Osteocyte (in vitro differentiated cells): ENCODE data around the gene KRTAP20-4. TPM values are rescaled to one million over a fixed set of nuclear protein-coding genes. Genes with fewer than 3 reads are reported as not detected.

Experiments
- DNase-seq: peaks from one replicate; pipeline ENCODE4 v3.0.0; 2021; ENCODE audit warnings: mixed read lengths; ENCODE audit not compliant: unreplicated experiment; ENCODE audit errors: extremely low spot score
- H3K27ac Mint-ChIP-seq: one replicate; pipeline ENCODE4 v1.8.0; 2021; ENCODE audit warnings: mild to moderate bottlenecking, mixed read lengths; ENCODE audit not compliant: unreplicated experiment
- H3K27me3 Mint-ChIP-seq: one replicate; pipeline ENCODE4 v1.8.0; 2021; ENCODE audit warnings: mixed read lengths; ENCODE audit not compliant: unreplicated experiment
- H3K36me3 Mint-ChIP-seq: one replicate; pipeline ENCODE4 v1.8.0; 2021; ENCODE audit warnings: mixed read lengths; ENCODE audit not compliant: unreplicated experiment
- H3K4me1 Mint-ChIP-seq: one replicate; pipeline ENCODE4 v1.8.0; 2021; ENCODE audit warnings: mixed read lengths; ENCODE audit not compliant: unreplicated experiment
- H3K4me3 Mint-ChIP-seq: one replicate; pipeline ENCODE4 v1.8.0; 2021; ENCODE audit warnings: mild to moderate bottlenecking, moderate library complexity, mixed read lengths; ENCODE audit not compliant: unreplicated experiment
- H3K9me3 Mint-ChIP-seq: one replicate; pipeline ENCODE4 v1.8.0; 2021; ENCODE audit warnings: mixed read lengths; ENCODE audit not compliant: unreplicated experiment
- total RNA-seq: library from RNA; stranded (reverse); gene quantifications from 2 replicates; pipeline ENCODE4 v1.2.1, GENCODE V29; 2021
- TF ChIP-seq, protein P1 (sequence below): fragments of 200-600 bp; sonication (generic); IDR thresholded peaks from 2 replicates; pipeline ENCODE4 v1.5.0; 2021; ENCODE audit warnings: antibody characterized with exemption, mild to moderate bottlenecking, moderate library complexity

Gene KRTAP20-4
- total RNA-seq, 1 donor from 2014 or later = not detected

DNA sequence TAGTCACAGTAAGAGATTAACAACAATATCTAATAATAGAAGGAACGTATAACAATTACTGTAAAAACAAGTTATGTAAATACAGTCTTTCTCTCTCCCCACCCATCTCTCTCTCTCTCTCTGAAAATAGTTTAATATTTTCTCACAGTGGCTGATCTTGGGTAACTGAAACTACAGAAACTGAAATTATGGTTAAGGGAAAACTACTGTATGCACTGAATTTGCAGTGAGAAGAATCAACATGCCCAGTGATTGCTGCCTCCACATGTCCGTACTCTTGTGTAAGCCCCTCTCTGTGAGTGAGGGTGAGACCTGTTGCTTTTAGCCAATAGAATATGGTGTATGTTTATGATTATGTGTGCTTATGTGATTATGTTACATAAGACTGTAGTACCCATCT is 8.3 kb upstream of the KRTAP20-4 start:
- peaks cover 1% of the 10 kb centered on the region for H3K4me1 Mint-ChIP-seq
- H3K27ac Mint-ChIP-seq = no peak overlapping the region
- H3K36me3 Mint-ChIP-seq = no peaks in the 10 kb centered on the region
- TF ChIP-seq, protein P1, sequence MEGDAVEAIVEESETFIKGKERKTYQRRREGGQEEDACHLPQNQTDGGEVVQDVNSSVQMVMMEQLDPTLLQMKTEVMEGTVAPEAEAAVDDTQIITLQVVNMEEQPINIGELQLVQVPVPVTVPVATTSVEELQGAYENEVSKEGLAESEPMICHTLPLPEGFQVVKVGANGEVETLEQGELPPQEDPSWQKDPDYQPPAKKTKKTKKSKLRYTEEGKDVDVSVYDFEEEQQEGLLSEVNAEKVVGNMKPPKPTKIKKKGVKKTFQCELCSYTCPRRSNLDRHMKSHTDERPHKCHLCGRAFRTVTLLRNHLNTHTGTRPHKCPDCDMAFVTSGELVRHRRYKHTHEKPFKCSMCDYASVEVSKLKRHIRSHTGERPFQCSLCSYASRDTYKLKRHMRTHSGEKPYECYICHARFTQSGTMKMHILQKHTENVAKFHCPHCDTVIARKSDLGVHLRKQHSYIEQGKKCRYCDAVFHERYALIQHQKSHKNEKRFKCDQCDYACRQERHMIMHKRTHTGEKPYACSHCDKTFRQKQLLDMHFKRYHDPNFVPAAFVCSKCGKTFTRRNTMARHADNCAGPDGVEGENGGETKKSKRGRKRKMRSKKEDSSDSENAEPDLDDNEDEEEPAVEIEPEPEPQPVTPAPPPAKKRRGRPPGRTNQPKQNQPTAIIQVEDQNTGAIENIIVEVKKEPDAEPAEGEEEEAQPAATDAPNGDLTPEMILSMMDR = no peak
- H3K27me3 Mint-ChIP-seq = no peaks in the 10 kb centered on the region
- DNase-seq = no peak
- H3K9me3 Mint-ChIP-seq = peaks cover 12% of the 10 kb centered on the region
- no peak overlapping the region for H3K4me3 Mint-ChIP-seq

DNA sequence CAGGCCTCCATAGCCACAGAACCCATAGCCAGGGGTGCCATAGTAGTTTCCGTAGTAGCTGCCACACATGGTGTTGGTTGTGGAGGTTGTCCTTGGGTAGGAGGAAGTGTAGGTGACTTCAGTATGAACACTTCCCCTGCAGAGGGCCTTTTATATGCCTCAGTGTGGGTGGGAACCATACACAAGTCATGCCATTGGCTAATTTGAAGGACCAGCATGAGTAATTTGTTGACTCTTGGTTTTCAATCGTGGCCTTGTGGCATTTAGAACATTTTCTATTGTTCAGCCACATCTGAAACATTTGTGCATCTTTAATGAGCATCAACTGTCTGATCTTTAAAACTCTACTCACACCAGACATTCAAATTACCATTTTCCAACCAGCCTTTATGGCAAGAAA is 6.6 kb upstream of the KRTAP20-4 start, which contains the start of gene KRTAP6-1:
TSS of gene KRTAP6-1 (minus strand) at position 95 of the 400 bp plus-strand sequence. CDS start at position 69, 26 bp downstream.
- no peak for DNase-seq
- TF ChIP-seq, protein P1 = no peak
- no peak within 1 kb of the TSS for H3K27ac Mint-ChIP-seq
- H3K36me3 Mint-ChIP-seq = no peaks in the 10 kb centered on the region
- no peak within 1 kb of the TSS for H3K4me3 Mint-ChIP-seq
- peaks cover 10% of the 10 kb centered on the region for H3K9me3 Mint-ChIP-seq
- H3K4me1 Mint-ChIP-seq = peaks cover 1% of the 10 kb centered on the region
- H3K27me3 Mint-ChIP-seq = no peaks in the 10 kb centered on the region

DNA sequence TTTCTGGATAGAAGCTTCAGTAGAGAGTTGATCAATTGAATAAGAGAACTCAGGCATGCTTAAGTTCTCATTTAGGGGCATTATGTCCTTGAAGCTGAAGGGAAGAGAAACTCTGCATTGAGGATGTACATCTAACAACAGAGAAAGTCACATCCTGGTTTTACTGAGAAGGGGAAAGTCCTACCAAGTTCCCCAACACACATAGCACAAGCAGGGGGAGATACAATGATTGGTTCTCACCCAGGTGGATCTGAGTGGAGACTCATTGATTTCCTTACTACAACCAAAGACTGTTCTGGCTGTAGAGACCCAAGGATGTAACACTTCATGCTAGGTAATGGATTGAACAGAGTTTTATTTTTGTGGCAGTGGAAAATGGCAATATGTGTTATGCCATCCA is 5.2 kb upstream of the KRTAP20-4 start:
- H3K27me3 Mint-ChIP-seq = no peaks in the 10 kb centered on the region
- no peak for DNase-seq
- TF ChIP-seq, protein P1 = no peak
- H3K4me3 Mint-ChIP-seq = no peak overlapping the region
- H3K4me1 Mint-ChIP-seq = peaks cover 3% of the 10 kb centered on the region
- H3K27ac Mint-ChIP-seq = no peak overlapping the region
- H3K36me3 Mint-ChIP-seq = no peaks in the 10 kb centered on the region
- peaks cover 13% of the 10 kb centered on the region for H3K9me3 Mint-ChIP-seq

DNA sequence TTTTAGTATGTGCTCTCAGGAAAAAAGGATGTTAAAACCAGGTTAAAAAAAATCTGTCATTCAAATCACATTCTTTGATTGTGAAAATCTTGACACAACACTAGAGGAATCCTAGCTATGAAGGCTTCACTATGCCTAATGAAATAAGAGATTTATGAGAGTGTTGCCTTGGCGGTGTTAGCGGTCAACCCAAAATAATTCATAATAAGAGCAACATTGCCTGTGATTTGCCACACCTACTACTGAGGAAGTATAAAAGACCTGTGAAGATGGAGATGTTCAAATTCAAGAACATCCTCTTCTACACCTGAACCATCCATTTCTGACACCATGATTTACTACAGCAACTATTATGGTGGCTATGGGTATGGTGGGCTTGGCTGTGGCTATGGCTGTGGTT is 4.3 kb upstream of the KRTAP20-4 start, which contains the start of gene KRTAP20-1:
TSS of gene KRTAP20-1 (plus strand) at position 301 of the 400 bp plus-strand sequence. CDS start at position 331, 30 bp downstream.
- H3K4me1 Mint-ChIP-seq = peaks cover 4% of the 10 kb centered on the region
- H3K4me3 Mint-ChIP-seq = no peak within 1 kb of the TSS
- H3K36me3 Mint-ChIP-seq = no peaks in the 10 kb centered on the region
- H3K27me3 Mint-ChIP-seq = no peaks in the 10 kb centered on the region
- TF ChIP-seq, protein P1 = no peak
- H3K27ac Mint-ChIP-seq = no peak within 1 kb of the TSS
- DNase-seq = no peak
- peaks cover 9% of the 10 kb centered on the region for H3K9me3 Mint-ChIP-seq

DNA sequence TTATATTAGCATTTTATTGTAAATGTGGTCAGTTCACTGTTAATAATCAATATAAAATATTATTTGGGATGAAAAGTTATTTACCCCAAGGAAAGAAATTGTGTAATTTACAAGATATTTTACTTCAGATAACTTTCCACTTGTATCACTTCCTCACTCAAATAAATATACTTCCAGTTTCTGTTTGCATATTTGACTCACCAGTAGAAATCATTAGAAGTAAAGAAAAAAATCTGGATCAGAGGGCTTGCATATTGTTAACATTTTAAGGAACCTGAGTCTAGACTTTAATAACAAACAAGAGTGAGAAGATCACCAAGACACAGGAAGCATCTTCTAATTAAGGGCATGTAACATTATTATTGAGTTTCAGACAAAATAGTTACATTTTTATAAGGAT is 347 bp upstream of the KRTAP20-4 start:
- Mint-ChIP-seq H3K36me3 (no peaks in the 10 kb centered on the region), H3K27ac (no peak overlapping the region), H3K4me3 (no peak overlapping the region), H3K9me3 (peaks cover 14% of the 10 kb centered on the region), H3K4me1 (peaks cover 6% of the 10 kb centered on the region), H3K27me3 (no peaks in the 10 kb centered on the region)
- DNase-seq = no peak
- TF ChIP-seq, protein P1 = no peak
